ENCODE measurements around the gene SBNO2.

- TF ChIP-seq CTCF (IDR thresholded peaks at IDR 0.05) (no peak), EZH2 (IDR thresholded peaks at IDR 0.05) (no peak), EZH2phosphoT487 (IDR thresholded peaks at IDR 0.05) (no peak)
Measured at GRCh38 chr19:1156305-1156801, 17.7 kb downstream of the SBNO2 start.

Data from neural progenitor cell (in vitro differentiated cells).